ENCODE results near the gene CDKN2D.
A peak's percentile ranks its signal among the peaks of the same experiment; 100 is the strongest.

Gene CDKN2D

GRCh38 chr19:10518444-10519361, 50.1 kb downstream of the CDKN2D start:
- DNase-seq, result peak; percentile 33

- DNase-seq, result peak; percentile 29
Measured at GRCh38 chr19:10517760-10518443, 50.9 kb downstream of the CDKN2D start.

- DNase-seq, result no peak
Measured at GRCh38 chr19:10517361-10517759, 51.4 kb downstream of the CDKN2D start, which contains the start of gene S1PR5. Gene S1PR5 (minus strand): TSS chr19:10517447. CDS start chr19:10515011, 2,436 bp downstream.

- DNase-seq, result no peak
Measured at GRCh38 chr19:10516671-10517286, 52.0 kb downstream of the CDKN2D start.

All from CD4-positive, alpha-beta T cell treated with Interleukin-15 for 1 hour (primary cell).